ENCODE results near the gene SMTNL2.
A peak's percentile ranks its signal among the peaks of the same experiment; 100 is the strongest.
"Not testable (repeated sequence)": the region's sequence is repeated elsewhere in the genome, so short reads cannot be mapped to it uniquely, and the experiment has no call there.

The SMTNL2 gene

DNA sequence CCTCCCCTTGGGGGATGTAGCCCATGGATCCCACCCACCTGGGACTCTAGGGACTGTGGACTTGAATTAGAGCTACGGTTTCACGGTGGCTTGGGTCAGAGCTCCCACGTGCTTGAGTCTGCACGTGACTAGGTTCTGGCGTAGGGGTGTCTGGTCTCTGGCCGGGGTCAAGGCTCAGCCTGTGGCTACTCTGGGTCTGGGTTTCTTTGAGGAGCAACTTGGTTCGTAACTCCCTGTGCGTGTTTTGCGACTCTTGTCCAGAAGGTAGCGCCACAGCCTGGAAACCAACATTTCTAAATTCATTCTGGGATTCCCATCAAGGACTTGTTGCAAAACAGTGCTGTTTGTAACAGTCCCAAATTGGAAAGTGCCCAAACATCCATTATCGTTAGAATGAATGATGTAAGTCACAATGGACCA, 23.5 kb upstream of the SMTNL2 start:
- DNase-seq: no peak

DNA sequence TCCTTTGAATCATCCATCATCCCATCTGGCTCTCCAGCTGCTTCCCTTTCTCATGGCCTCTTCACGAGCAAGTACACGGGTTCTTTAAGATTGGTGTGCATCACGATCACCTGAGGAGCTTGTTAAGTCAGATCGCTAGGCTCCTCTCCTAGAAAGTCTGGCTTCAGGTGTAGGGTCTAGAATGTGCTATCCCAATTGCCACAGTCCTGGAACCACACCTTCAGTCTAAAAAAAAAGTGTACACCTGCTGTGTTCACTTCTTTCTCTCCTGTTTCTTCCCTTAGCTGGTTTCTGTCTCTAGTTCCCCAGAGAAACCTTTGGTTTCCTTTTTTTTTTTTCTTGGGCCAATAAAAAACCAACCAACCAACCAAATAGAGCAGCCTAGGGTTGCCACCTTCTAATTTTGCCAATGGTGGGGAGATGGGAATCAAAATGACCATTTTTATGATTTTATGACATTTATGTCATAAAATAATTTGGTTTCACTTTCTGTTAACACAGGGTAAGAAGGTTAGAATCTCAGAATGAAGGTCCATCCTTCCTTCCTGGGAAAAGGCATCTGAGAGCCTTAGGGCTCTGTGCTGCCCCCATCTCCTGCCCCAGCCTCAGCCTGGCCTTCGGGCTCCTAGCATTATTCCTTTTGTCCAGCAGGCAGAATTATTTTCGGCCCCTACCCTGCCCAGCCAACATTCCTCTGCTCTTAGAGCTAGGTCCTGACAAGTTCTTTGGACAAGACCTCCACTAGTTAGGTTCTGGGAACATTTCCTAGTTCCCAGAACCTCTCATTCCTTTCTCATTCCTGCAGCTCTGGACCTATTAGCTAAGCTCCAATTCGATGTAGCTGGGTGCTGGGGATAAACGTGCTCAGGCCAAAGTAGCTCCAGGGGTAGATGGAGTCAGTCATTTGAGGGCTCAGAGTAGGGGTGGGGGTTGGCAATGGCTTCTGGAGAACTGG, 22.0 kb upstream of the SMTNL2 start:
- no peak for DNase-seq

DNA sequence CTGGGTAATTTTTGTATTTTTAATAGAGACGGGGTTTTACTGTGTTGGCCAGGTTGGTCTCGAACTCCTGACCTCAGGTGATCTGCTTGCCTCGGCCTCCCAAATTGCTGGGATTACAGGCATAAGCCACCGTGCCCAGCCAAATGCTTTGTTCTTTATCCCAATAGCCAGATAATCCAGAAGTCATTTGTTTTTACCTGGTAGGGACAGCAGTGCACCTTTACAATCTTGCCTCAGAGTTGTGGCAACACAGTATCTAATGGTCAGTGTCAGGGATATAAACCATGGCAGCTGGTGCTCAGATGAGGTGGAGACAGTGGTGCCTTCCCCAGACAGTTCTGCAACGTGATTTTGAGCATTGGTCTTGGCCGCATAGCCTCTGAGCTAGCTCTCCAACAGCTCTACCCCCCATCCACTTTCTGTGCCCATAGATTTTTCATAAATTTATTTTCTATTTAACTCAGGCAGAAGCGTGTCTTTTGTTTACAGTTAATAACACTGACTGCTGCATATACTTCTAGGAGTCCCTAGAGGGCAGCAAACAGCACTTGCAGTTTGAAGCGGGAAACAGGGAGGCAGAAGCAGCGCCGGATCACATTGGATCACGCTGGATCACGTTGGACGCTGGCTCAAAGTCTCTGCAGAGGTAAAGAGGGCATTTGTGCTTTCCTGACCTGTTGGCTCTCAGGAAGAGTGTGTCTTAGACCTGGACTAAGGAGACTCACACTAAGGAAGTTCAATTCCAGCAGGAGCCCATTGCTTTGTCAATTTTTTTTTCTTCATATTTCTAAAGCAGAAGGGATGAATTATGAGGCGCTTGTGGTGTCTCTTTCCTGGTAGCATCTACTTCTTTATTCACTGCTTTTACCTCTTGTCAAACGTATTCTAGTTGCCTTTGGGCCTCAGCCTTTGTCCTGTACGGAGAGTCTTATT, 18.9 kb upstream of the SMTNL2 start:
- DNase-seq: peak; percentile 78

DNA sequence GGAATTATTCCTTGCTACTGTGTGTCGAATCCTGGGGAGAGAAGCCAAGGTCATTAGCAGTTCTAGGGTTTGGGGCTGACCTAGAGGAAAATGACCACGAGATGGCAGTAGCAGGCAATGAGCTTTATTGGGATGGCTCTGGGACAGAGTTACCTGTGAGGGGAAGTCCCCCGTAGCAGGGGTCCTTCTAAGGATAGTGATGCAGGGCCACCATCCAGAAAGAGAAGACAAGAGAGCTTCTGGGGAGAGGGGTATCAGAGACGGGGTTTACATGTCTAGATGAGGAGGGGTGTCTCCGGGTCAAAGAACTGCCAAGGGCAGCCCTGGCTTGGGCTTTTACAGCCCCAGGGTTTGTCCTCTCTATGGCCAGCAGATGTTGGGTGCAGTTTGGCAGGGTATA, 17.5 kb upstream of the SMTNL2 start:
- DNase-seq: peak; percentile 68

DNA sequence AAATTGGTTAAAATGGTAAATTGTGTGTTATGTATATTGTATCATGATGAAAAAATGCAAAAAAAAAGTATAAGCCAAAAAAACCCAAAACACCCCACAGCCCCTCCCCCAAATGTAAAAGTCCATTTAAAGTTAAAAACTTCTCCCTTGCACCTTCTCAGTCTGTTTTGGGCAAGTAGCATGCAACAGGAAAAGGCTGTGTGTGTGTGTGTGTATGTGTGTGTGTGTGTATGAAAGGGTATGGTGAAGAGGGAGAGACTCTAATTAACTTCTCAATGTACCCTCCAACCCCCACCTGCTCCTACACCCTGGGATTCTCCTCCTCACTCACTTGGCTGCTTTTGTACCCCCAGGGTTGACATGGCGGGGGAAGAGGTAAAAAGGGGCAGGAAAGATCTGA, 14.7 kb upstream of the SMTNL2 start:
- no peak for DNase-seq

DNA sequence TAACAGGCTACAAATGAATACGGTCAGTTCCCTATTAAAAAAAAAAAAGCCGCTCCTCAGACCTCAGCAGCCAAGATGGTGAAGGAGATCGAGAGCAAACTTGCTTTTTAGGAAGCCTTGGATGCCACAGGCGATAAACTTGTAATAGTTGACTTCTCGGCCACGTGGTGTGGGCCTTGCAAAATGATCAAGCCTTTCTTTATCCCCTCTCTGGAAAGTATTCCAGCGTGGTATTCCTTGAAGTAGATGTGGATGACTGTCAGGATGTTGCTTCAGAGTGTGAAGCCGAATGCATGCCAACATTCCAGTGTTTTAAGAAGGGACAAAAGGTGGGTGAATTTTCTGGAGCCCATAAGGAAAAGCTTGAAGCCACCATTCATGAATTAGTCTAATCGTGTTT, 12.2 kb upstream of the SMTNL2 start:
- no peak for DNase-seq

DNA sequence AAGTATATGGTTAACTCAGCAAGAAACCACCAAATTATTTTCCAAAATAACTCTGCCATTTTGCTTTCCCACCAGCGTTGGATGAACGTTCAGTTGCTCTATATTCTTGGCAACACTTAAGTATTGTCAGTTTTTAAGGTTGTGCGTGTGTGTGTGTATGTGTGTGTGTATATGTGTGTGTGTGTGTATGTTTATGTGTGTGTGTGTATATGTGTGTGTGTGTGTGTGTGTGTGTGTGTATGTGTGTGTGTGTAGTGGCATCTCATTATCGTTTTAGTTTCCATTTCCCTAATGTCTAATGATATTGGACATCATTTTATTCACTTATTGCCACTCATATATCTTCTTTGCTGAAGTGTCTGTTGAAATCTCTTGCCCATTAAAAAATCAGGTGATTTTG, 11.2 kb upstream of the SMTNL2 start:
- DNase-seq: no peak

DNA sequence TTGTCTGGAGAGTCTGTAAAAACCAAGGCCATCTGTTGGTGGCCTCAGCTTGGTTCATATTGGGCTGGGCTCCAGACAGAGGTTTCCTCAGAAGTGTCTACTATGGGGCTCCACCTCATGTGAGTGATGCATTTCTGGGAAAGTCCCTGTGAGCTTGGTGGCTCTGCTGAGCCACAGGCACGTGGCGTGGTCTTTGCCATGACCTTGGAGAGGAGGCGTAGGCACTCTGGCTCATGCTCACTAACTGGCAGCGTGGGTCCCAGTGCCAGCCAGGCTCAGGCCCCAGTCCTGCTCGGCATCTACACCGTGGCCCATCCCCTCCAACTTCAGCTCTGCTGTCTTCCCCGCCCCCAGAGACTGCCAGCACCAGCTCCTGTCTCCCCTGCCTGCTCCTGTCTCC, 10.7 kb upstream of the SMTNL2 start:
- DNase-seq: peak; percentile 78

DNA sequence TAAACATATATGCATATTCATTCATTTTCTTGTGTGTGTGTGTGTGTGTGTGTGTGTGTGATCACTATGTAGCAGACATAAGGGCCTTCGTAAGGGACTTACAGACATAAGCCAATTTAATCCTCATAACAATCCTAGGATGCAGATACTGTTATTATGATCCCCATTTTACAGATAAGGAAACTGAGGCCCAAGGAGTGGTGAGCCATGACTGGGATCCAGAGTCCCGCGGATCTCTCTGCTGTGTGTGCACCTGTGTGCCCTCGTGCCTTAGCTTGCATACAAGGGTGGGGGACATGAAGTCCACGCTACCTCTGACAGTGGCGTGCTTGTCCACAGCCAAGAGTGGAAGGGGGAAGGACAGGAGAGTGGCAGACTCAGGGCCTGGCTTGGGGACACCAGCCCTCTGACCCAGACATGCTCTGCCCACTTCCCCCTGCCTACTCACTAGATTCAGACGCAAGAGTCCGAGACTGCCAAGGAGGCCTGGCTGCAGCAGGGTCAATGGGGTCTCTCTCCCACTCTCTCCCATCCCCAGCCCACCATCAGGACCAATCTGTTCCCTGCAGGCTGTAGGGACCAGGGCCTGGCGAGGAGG, 9.8 kb upstream of the SMTNL2 start:
- DNase-seq: no peak

DNA sequence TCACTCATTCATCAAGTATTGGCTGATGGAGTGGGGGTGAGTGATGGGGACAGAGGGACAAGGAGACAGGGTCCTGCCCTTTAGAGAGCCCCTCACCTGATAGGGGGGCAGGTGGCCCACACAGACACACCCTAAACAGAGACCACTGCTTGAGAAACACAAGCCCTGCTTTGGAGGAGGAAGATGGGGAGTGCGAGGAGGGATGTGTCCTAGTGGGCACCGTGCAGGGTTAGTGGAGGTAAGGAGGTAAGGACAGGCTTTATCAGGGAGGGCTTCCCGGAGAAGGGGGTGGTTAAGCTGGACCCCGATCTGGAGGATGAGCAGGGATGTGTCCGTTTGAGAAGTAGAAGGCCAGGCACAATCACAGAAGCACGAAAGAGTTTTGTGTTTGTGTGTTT, 8.2 kb upstream of the SMTNL2 start:
- no peak for DNase-seq

DNA sequence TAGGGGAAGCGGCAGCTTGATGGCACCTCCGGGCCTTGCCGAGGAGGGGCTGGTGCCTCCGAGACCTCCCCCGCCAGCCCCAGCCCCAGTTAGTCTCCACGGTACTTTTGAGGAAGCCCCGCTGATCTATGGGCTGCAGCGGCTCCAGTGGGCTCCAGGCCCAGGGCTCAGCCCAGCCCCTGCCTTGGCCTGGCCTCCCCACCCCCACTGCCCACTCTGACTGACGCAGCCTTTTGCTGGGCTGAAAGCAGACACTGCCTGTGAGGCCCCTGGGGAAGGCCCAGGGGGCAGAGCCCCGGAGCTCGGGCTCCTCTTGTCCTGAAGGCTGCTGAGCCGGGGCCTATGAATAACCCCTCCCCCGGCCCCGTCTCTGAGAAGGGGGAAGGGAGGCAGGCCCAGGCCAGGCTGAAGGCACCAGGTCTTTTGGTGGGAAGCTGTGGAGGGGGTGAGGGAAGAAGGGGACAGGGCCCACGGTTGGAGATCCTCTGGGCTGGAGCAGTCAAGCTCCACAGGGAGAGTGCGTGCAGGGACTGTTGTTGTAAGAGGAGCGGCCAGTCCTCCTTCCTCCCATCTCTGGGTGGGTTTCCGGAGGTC, 7.5 kb upstream of the SMTNL2 start:
- DNase-seq: no peak

DNA sequence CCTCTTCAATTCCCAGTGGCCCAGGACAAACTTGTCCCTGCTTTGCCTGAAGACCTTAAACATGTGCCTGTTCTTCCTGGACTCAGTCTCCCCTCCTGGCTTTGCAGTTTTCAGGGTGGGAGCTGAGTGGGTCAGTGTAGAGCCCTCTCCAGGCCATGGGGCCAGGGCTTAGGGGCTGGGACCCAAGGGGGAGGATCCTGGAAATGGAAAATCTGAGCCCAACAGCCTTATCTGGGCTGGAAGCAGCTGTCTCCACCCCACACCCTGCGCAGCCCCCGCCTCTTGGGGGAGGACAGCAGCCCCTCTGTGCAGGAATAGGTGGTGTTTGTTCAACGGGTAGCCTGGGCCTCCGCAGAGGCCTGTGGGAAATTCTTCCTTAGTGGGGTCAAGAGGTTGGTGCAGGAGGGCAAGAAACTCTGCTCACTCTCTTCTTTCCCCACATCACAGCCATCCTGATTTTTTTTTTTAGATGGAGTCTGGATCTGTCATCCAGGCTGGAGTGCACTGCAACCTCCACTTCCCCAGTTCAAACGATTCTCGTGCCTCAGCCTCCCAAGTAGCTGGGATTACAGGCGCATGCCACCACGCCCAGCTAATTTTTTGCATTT, 6.8 kb upstream of the SMTNL2 start:
- DNase-seq: no peak

DNA sequence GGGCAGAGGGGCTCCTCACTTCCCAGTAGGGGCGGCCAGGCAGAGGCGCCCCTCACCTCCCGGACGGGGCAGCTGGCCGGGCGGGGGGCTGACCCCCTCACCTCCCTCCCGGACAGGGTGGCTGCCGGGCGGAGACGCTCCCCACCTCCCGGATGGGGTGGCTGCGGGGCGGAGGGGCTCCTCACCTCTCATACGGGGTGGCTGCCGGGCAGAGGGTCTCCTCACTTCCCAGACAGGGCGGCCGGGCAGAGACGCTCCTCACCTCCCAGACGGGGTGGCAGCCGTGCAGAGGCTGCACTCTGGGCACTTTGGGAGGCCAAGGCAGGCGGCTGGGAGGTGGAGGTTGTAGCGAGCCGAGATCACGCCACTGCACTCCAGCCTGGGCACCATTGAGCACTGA, 6.0 kb upstream of the SMTNL2 start:
- DNase-seq: not testable (repeated sequence)

DNA sequence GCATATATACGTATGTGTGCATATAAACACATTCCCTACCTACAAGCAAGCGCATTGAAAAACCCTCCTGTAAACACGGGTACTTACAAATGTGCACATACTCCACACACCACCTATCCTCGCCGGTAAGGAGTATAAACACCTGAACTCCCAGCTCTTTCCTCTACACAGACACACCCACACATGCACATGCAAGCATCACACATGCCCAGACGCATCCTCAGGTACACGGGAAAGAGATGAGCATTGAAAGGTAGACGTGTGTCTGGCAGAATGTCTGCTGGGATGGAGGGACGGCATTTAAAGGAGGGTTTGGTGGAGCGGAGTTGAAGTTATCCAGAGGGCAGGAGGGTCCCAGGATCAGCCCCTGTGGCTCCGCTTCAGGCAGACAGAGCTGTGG, 4.7 kb upstream of the SMTNL2 start:
- DNase-seq: no peak

DNA sequence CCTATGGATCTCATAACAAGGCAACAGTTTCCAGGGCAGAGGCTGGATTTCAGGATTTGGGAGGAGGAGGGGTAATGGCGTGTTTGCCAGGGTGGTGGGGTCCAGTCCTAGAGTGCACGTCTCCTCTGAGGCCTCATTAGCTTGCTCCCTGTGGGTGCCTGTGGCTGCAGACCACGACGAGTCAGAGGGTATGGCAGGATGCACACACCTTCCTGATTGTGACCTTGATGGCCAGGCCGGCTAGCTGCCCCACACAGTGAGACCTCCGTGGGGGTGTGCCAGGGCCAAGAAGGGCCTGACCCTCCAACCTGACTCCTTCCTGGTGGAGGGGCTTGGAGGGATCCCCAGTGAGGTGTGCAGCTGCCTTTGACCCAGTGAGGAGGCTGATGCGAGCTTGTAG, 4.0 kb upstream of the SMTNL2 start:
- no peak for DNase-seq

DNA sequence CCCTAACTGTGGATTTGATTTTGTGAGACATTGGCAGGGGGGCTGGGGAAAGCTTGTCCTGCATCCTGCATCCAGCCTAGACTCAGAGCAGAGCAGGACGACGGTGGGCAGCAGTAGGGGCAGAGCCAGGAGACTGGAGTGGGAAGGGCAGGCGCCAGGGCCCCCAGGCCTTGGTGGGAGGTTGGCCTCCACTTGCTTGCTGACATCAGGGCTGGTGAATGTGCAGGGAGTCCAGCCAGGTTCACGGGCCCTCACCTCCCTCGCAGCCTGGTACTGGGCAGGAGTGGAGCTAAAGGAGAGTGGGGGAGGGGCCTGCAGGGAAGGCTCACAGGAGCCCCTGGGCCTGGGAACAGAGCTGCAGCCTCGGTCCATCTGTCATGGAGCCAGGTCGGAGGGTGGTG, 2.2 kb upstream of the SMTNL2 start:
- no peak for DNase-seq

DNA sequence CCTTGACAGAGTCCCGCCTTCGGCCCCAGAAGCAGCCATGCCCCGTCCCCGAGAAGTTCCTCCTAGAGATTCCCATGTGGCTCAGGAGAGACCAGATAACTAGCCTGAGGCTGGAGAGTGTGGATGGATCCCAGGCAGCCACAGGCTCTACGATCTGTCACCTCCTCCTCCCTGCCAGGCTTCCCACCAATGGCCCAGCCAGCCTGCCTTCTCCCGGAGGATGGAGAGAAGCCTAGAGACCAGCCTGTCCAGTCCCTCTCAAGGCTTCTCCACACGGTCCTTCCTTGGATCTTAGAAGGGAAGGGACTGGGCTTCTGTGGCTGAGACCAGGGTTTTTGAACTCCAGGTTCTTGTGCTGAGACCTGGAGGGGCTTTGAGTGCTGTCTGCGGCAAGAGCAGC, 1.6 kb upstream of the SMTNL2 start:
- no peak for DNase-seq

DNA sequence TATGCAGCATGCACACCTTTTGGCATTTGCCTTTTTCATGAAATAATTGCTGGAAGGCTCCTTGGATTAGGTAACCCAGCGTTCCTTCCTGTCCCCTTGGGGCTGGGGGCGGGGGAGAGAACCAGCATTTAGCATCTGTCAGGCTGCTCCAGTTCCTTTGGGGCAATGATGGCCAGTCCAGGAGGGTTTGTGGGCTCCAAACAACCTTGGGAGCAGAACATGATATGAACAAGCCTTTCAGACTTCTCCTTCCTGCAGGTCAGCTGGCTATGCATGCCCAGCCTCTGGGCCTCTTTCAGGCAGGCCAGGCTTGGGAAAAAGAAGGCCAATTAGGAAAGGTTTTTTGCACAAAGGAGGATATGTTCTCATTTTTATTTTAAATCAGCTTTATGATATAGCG, 1.1 kb upstream of the SMTNL2 start:
- no peak for DNase-seq

DNA sequence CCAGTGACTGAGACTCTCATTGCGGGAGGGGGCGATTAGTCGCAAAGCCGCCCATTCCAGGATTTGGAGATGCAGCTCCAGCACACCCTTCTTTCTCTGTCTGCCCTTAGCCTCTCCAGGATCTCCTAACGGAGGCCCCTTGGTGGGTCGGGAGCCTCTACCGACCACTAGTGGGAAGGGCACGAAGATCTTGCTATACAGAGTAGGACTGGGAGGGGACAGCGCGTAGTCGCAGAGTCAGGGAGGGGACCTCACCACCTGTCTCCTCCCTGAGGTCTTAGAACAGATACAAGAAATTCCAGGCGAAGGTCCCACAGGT, 588 bp upstream of the SMTNL2 start:
- no peak for DNase-seq

DNA sequence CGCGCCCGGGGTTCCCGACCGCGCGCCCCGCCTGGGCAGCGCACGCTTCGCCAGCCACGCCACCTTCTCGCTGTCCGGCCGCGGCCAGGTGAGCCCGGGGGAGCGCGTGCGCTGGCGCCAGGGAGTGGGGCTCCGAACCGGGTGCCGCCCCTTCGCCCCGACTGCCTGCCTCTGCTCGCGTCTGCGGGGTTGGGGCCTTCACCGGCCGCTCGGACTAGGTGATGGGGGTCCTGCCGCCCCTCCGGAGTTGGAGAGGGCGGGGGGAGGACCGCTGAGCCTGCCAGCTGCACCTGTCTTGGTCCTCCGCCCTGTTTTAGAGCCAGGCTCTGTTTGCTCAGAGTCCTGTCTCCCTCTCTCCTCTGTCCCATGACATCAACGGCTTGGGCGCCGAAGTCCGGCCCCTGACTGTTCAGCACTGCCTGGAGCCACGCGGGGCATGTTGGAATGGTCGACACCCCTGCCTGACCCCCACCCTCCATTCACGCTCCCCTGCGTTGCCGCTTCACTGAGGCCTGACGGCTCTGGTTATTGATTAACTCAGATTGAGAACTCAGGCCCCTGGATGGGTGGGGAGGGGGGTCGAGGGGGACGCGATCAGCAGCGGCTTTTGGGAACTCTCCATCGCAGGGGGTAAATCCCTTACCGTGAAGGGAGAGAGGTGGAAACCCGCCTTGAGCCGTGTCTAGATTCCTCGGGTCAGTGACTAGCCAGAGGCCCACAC, 748 bp downstream of the SMTNL2 start:
- DNase-seq: no peak

DNA sequence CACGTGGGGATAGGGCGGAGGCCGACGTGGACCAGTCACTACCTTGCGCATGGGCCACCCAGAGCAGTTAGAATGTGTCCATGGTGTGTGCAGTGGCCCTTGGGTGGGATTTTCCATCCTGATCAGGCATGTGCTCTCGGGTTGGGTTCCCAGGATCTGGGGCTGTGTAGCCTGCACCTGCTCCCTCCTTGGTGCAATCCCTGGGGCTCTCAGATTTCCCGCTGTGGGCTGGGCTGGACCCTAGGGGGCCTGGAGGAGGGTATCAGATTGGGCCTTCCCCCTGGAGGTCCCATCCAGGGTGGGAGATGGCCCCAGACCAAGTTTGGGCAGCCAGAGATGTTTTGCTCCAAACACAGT, 1.3 kb downstream of the SMTNL2 start:
- DNase-seq: no peak

DNA sequence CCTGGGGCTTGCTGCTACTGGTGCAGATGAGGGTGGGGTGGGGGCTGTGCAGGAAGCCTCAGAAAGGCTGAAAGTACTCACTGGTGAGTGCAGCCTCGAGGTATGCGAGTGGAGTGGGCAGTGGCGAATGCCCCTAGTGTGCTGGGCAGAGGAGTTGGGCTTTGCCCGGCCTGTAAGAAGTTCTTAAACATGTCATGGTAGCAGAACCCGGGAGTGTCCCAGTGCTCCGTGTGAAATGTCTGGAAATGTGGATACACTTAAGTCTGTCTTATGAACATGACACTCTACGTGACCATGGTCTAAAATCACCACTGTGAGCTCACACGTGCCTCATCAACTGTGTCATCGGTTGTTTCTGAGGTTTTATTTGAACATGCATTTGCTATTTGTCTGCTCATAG, 1.7 kb downstream of the SMTNL2 start:
- no peak for DNase-seq
